ENCODE measurements around the gene CISD3. TPM values are rescaled to one million over a fixed set of nuclear protein-coding genes. Genes with fewer than 3 reads are reported as not detected.

CISD3 gene
- total RNA-seq, 1 donor from 2014 or later: 5.9 TPM

GRCh38 chr17:38702166-38702915, 27.8 kb upstream of the CISD3 start:
- Mint-ChIP-seq H3K36me3 (ENCODE audit: insufficient read depth) (no peaks in the 10 kb centered on the region), H3K27ac (peak overlapping the region; percentile 90), H3K4me3 (ENCODE audit: low read depth) (peak overlapping the region; percentile 89), H3K27me3 (peaks cover 32% of the 10 kb centered on the region), H3K9me3 (ENCODE audit: low read depth) (no peaks in the 10 kb centered on the region), H3K4me1 (ENCODE audit: low read depth) (peaks cover 28% of the 10 kb centered on the region)
- TF ChIP-seq, protein P1, sequence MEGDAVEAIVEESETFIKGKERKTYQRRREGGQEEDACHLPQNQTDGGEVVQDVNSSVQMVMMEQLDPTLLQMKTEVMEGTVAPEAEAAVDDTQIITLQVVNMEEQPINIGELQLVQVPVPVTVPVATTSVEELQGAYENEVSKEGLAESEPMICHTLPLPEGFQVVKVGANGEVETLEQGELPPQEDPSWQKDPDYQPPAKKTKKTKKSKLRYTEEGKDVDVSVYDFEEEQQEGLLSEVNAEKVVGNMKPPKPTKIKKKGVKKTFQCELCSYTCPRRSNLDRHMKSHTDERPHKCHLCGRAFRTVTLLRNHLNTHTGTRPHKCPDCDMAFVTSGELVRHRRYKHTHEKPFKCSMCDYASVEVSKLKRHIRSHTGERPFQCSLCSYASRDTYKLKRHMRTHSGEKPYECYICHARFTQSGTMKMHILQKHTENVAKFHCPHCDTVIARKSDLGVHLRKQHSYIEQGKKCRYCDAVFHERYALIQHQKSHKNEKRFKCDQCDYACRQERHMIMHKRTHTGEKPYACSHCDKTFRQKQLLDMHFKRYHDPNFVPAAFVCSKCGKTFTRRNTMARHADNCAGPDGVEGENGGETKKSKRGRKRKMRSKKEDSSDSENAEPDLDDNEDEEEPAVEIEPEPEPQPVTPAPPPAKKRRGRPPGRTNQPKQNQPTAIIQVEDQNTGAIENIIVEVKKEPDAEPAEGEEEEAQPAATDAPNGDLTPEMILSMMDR (IDR thresholded peaks at IDR 0.05; ENCODE audit: unreplicated experiment): no peak
- peak; percentile 56 for DNase-seq (ENCODE audit: low spot score, unreplicated experiment)

GRCh38 chr17:38702916-38703741, 27.0 kb upstream of the CISD3 start:
- Mint-ChIP-seq H3K4me3 (ENCODE audit: low read depth) (peak overlapping the region; percentile 89), H3K36me3 (ENCODE audit: insufficient read depth) (peaks cover 4% of the 10 kb centered on the region), H3K27ac (peak overlapping the region; percentile 90), H3K9me3 (ENCODE audit: low read depth) (no peaks in the 10 kb centered on the region), H3K27me3 (peaks cover 24% of the 10 kb centered on the region), H3K4me1 (ENCODE audit: low read depth) (peaks cover 28% of the 10 kb centered on the region)
- TF ChIP-seq, protein P1 (IDR thresholded peaks at IDR 0.05; ENCODE audit: unreplicated experiment): no peak
- DNase-seq (ENCODE audit: low spot score, unreplicated experiment): no peak

DNA sequence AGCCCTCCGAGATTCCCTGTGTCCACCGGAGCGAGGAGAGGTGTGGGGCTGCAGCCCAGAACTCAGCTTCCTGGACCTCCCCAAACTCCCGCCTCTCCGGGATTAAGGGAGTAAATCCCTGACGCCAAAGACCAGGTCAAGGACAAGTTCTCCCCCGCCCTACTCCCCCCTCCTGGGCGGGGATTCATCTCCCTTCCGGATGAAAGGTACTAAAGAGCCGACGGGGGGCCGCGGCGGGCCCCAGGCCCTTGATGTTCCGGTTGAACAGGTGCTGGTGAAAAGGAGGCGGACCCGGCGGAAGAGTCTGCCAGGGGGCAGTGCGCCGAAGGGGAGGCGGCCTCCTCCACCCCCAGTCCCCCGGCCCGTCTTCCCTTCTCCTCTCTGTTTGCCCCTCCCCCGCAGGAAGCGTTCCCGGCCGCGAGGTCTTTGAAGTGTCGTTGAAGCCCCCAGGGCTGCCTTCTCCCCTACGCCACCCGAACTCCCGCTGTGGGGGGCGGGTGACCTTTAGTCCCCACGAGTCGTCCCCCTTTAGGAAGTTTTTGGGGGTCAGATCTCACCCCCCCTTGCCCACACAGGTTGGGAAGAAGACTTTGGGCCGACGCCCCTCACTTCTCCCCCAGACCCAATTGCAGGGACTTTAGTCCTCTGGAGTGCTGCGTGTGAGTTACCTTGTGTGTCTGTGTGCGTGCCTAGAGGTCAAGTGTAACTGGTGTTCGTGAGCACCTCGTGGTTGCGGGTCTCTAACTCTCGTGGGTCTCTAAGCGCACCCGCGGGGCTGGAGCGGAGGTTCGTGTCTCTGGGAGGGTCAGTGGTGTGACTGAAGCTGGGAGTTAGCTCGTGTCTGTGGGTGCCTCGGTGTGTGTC, 26.2 kb upstream of the CISD3 start:
- Mint-ChIP-seq H3K9me3 (ENCODE audit: low read depth) (no peaks in the 10 kb centered on the region), H3K4me3 (ENCODE audit: low read depth) (peak overlapping the region; percentile 89), H3K4me1 (ENCODE audit: low read depth) (peaks cover 28% of the 10 kb centered on the region), H3K36me3 (ENCODE audit: insufficient read depth) (peaks cover 4% of the 10 kb centered on the region), H3K27me3 (peaks cover 24% of the 10 kb centered on the region), H3K27ac (peak overlapping the region; percentile 90)
- peak; percentile 77 for DNase-seq (ENCODE audit: low spot score, unreplicated experiment)
- TF ChIP-seq, protein P1 (IDR thresholded peaks at IDR 0.05; ENCODE audit: unreplicated experiment): no peak

DNA sequence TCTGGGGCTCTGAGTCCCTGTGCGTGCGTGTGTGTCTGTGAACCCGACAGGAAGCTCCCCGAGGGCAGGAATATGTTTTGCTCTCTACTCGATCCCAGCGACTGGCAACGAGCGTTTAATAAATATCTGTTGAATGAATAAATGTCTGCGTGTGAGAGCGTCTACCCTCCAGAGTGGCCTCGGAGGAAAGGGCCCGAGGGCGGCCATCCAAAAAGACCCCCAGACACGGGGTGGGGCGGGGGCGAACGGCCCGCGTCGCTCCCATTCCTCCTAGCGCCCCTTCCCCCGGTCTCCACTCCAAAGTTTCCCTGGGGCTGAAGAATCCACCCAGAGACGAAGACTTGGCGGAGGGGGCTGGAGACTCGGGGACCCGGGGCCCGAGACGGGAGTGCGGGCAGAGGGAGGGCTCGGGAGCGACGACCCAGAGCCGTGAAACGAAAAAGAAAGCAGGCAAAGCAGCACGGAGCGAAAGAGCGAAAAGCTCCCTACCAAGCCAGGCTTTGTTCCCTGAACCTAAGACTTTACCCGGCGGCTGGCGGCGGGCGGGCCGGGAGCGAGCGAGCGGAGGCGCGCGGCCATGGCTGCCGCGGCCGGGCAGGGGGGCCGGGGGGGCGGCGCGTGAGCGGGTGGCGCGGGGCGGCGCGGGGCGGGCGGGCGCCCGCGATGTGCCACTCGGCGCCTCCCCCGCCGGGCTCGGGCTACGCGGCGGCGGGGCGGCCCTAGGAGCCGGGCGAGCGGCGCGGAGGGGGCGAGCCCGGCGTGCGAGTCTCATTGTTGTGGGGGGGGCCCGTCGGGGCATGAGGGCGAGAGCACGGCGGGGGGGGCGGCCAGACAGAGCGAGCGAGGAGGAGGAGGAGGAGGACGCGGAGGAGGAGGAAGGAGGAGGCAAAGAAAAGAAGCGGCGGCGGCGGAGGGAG, 25.3 kb upstream of the CISD3 start, which contains the start of gene MLLT6:
MLLT6 (plus strand) TSS at position 668 of the 917 bp plus-strand sequence. CDS start 360 bp downstream, outside the sequence.
- Mint-ChIP-seq H3K27me3 (peaks cover 19% of the 10 kb centered on the region), H3K36me3 (ENCODE audit: insufficient read depth) (peaks cover 6% of the 10 kb centered on the region), H3K4me3 (ENCODE audit: low read depth) (peak within 1 kb of the TSS; percentile 90), H3K27ac (peak within 1 kb of the TSS; percentile 92), H3K9me3 (ENCODE audit: low read depth) (no peaks in the 10 kb centered on the region), H3K4me1 (ENCODE audit: low read depth) (peaks cover 29% of the 10 kb centered on the region)
- DNase-seq (ENCODE audit: low spot score, unreplicated experiment): peak; percentile 52
- TF ChIP-seq, protein P1 (IDR thresholded peaks at IDR 0.05; ENCODE audit: unreplicated experiment): no peak

Measured in progenitor cell of endocrine pancreas (in vitro differentiated cells).